Measurements from ENCODE around the gene ACBD3. TPM values are rescaled to one million over a fixed set of nuclear protein-coding genes. Genes with fewer than 3 reads are reported as not detected.

Gene ACBD3
- polyA plus RNA-seq, 4 donors = 16.1 to 42.4 (median 23.4) TPM

GRCh38 chr1:226220473-226221189, 34.1 kb upstream of the ACBD3 start:
- Histone ChIP-seq H3K27ac (ENCODE audit: low read depth in 1 of 3, low read length in 2 of 3) (no peak overlapping the region), H3K36me3 (ENCODE audit: control insufficient read depth in 3 of 3, insufficient read depth in 2 of 3, low read depth in 1 of 3, low read length in 3 of 3) (no peaks in the 10 kb centered on the region), H3K4me3 (ENCODE audit: low read depth in 1 of 3, low read length in 3 of 3) (no peak overlapping the region), H3K27me3 (ENCODE audit: control insufficient read depth in 3 of 3, insufficient read depth in 3 of 3, low read length in 3 of 3) (peaks cover 0 to 18% (median 4%) of the 10 kb centered on the region in 3 donors), H3K9me3 (ENCODE audit: control insufficient read depth in 2 of 2, insufficient read depth in 1 of 2, low read depth in 1 of 2, low read length in 1 of 2) (no peaks in the 10 kb centered on the region), H3K4me1 (ENCODE audit: control insufficient read depth in 3 of 3, insufficient read depth in 2 of 3, low read depth in 1 of 3, low read length in 2 of 3) (no peaks in the 10 kb centered on the region)
- 57 to 69% (median 69%) methylated on average over 11 of the region's 11 CpGs for WGBS, 3 donors
- DNase-seq (no peak), FAIRE-seq (no peak)

- WGBS, 3 donors = 72 to 78% (median 73%) methylated on average over 10 of the region's 10 CpGs
- H3K9me3 ChIP-seq (ENCODE audit: control insufficient read depth in 2 of 2, insufficient read depth in 1 of 2, low read depth in 1 of 2, low read length in 1 of 2) = no peaks in the 10 kb centered on the region
- no peak overlapping the region for H3K4me3 ChIP-seq (ENCODE audit: low read depth in 1 of 3, low read length in 3 of 3)
- no peak for FAIRE-seq
- H3K27ac ChIP-seq (ENCODE audit: low read depth in 1 of 3, low read length in 2 of 3) = no peak overlapping the region
- H3K4me1 ChIP-seq (ENCODE audit: control insufficient read depth in 3 of 3, insufficient read depth in 2 of 3, low read depth in 1 of 3, low read length in 2 of 3) = no peaks in the 10 kb centered on the region
- H3K36me3 ChIP-seq (ENCODE audit: control insufficient read depth in 3 of 3, insufficient read depth in 2 of 3, low read depth in 1 of 3, low read length in 3 of 3) = no peaks in the 10 kb centered on the region
- peak in 1 of 2 donors; percentile 24 for DNase-seq
- no peaks in the 10 kb centered on the region for H3K27me3 ChIP-seq (ENCODE audit: control insufficient read depth in 3 of 3, insufficient read depth in 3 of 3, low read length in 3 of 3)
Measured at GRCh38 chr1:226217273-226217672, 30.7 kb upstream of the ACBD3 start.

GRCh38 chr1:226216056-226216455, 29.5 kb upstream of the ACBD3 start:
- no peaks in the 10 kb centered on the region for H3K36me3 ChIP-seq (ENCODE audit: control insufficient read depth in 3 of 3, insufficient read depth in 2 of 3, low read depth in 1 of 3, low read length in 3 of 3)
- H3K4me3 ChIP-seq (ENCODE audit: low read depth in 1 of 3, low read length in 3 of 3) = no peak overlapping the region
- no peaks in the 10 kb centered on the region for H3K27me3 ChIP-seq (ENCODE audit: control insufficient read depth in 3 of 3, insufficient read depth in 3 of 3, low read length in 3 of 3)
- no peak for DNase-seq
- no peaks in the 10 kb centered on the region for H3K9me3 ChIP-seq (ENCODE audit: control insufficient read depth in 2 of 2, insufficient read depth in 1 of 2, low read depth in 1 of 2, low read length in 1 of 2)
- FAIRE-seq = no peak
- WGBS, 3 donors = 50 to 57% (median 55%) methylated on average over 5 of the region's 5 CpGs
- H3K27ac ChIP-seq (ENCODE audit: low read depth in 1 of 3, low read length in 2 of 3) = no peak overlapping the region
- H3K4me1 ChIP-seq (ENCODE audit: control insufficient read depth in 3 of 3, insufficient read depth in 2 of 3, low read depth in 1 of 3, low read length in 2 of 3) = no peaks in the 10 kb centered on the region

- no peaks in the 10 kb centered on the region for H3K4me1 ChIP-seq (ENCODE audit: control insufficient read depth in 3 of 3, insufficient read depth in 2 of 3, low read depth in 1 of 3, low read length in 2 of 3)
- DNase-seq (no peak), FAIRE-seq (no peak)
- H3K4me3 ChIP-seq (ENCODE audit: low read depth in 1 of 3, low read length in 3 of 3) = no peak overlapping the region
- H3K27me3 ChIP-seq (ENCODE audit: control insufficient read depth in 3 of 3, insufficient read depth in 3 of 3, low read length in 3 of 3) = no peaks in the 10 kb centered on the region
- no peak overlapping the region for H3K27ac ChIP-seq (ENCODE audit: low read depth in 1 of 3, low read length in 2 of 3)
- WGBS, 3 donors = 77 to 84% (median 83%) methylated on average over 5 of the region's 5 CpGs
- no peaks in the 10 kb centered on the region for H3K9me3 ChIP-seq (ENCODE audit: control insufficient read depth in 2 of 2, insufficient read depth in 1 of 2, low read depth in 1 of 2, low read length in 1 of 2)
- no peaks in the 10 kb centered on the region for H3K36me3 ChIP-seq (ENCODE audit: control insufficient read depth in 3 of 3, insufficient read depth in 2 of 3, low read depth in 1 of 3, low read length in 3 of 3)
Measured at GRCh38 chr1:226215239-226215638, 28.7 kb upstream of the ACBD3 start.

- FAIRE-seq (no peak), DNase-seq (no peak)
- no peak overlapping the region for H3K27ac ChIP-seq (ENCODE audit: low read depth in 1 of 3, low read length in 2 of 3)
- H3K4me1 ChIP-seq (ENCODE audit: control insufficient read depth in 3 of 3, insufficient read depth in 2 of 3, low read depth in 1 of 3, low read length in 2 of 3) = no peaks in the 10 kb centered on the region
- H3K36me3 ChIP-seq (ENCODE audit: control insufficient read depth in 3 of 3, insufficient read depth in 2 of 3, low read depth in 1 of 3, low read length in 3 of 3) = no peaks in the 10 kb centered on the region
- H3K27me3 ChIP-seq (ENCODE audit: control insufficient read depth in 3 of 3, insufficient read depth in 3 of 3, low read length in 3 of 3) = no peaks in the 10 kb centered on the region
- WGBS, 3 donors = 84 to 85% (median 85%) methylated on average over 8 of the region's 8 CpGs
- no peaks in the 10 kb centered on the region for H3K9me3 ChIP-seq (ENCODE audit: control insufficient read depth in 2 of 2, insufficient read depth in 1 of 2, low read depth in 1 of 2, low read length in 1 of 2)
- no peak overlapping the region for H3K4me3 ChIP-seq (ENCODE audit: low read depth in 1 of 3, low read length in 3 of 3)
Measured at GRCh38 chr1:226212545-226212944, 26.0 kb upstream of the ACBD3 start.

- Histone ChIP-seq H3K36me3 (ENCODE audit: control insufficient read depth in 3 of 3, insufficient read depth in 2 of 3, low read depth in 1 of 3, low read length in 3 of 3) (no peaks in the 10 kb centered on the region), H3K27me3 (ENCODE audit: control insufficient read depth in 3 of 3, insufficient read depth in 3 of 3, low read length in 3 of 3) (no peaks in the 10 kb centered on the region), H3K4me3 (ENCODE audit: low read depth in 1 of 3, low read length in 3 of 3) (no peak overlapping the region), H3K4me1 (ENCODE audit: control insufficient read depth in 3 of 3, insufficient read depth in 2 of 3, low read depth in 1 of 3, low read length in 2 of 3) (no peaks in the 10 kb centered on the region), H3K9me3 (ENCODE audit: control insufficient read depth in 2 of 2, insufficient read depth in 1 of 2, low read depth in 1 of 2, low read length in 1 of 2) (no peaks in the 10 kb centered on the region), H3K27ac (ENCODE audit: low read depth in 1 of 3, low read length in 2 of 3) (no peak overlapping the region)
- FAIRE-seq (no peak), DNase-seq (no peak)
- 77 to 91% (median 82%) methylated on average over 5 of the region's 5 CpGs for WGBS, 3 donors
Measured at GRCh38 chr1:226211181-226211821, 24.8 kb upstream of the ACBD3 start.

- Histone ChIP-seq H3K27ac (ENCODE audit: low read depth in 1 of 3, low read length in 2 of 3) (no peak overlapping the region), H3K36me3 (ENCODE audit: control insufficient read depth in 3 of 3, insufficient read depth in 2 of 3, low read depth in 1 of 3, low read length in 3 of 3) (no peaks in the 10 kb centered on the region), H3K9me3 (ENCODE audit: control insufficient read depth in 2 of 2, insufficient read depth in 1 of 2, low read depth in 1 of 2, low read length in 1 of 2) (no peaks in the 10 kb centered on the region), H3K27me3 (ENCODE audit: control insufficient read depth in 3 of 3, insufficient read depth in 3 of 3, low read length in 3 of 3) (no peaks in the 10 kb centered on the region), H3K4me3 (ENCODE audit: low read depth in 1 of 3, low read length in 3 of 3) (no peak overlapping the region), H3K4me1 (ENCODE audit: control insufficient read depth in 3 of 3, insufficient read depth in 2 of 3, low read depth in 1 of 3, low read length in 2 of 3) (no peaks in the 10 kb centered on the region)
- DNase-seq (no peak), FAIRE-seq (no peak)
- 74 to 82% (median 77%) methylated on average over 7 of the region's 7 CpGs for WGBS, 3 donors
Measured at GRCh38 chr1:226210571-226211176, 24.1 kb upstream of the ACBD3 start.

GRCh38 chr1:226209307-226210059, 22.9 kb upstream of the ACBD3 start:
- H3K4me3 ChIP-seq (ENCODE audit: low read depth in 1 of 3, low read length in 3 of 3) = no peak overlapping the region
- H3K9me3 ChIP-seq (ENCODE audit: control insufficient read depth in 2 of 2, insufficient read depth in 1 of 2, low read depth in 1 of 2, low read length in 1 of 2) = no peaks in the 10 kb centered on the region
- WGBS, 3 donors = 83 to 86% (median 85%) methylated on average over 17 of the region's 17 CpGs
- H3K27me3 ChIP-seq (ENCODE audit: control insufficient read depth in 3 of 3, insufficient read depth in 3 of 3, low read length in 3 of 3) = no peaks in the 10 kb centered on the region
- FAIRE-seq (no peak), DNase-seq (no peak)
- no peaks in the 10 kb centered on the region for H3K36me3 ChIP-seq (ENCODE audit: control insufficient read depth in 3 of 3, insufficient read depth in 2 of 3, low read depth in 1 of 3, low read length in 3 of 3)
- H3K27ac ChIP-seq (ENCODE audit: low read depth in 1 of 3, low read length in 2 of 3) = no peak overlapping the region
- H3K4me1 ChIP-seq (ENCODE audit: control insufficient read depth in 3 of 3, insufficient read depth in 2 of 3, low read depth in 1 of 3, low read length in 2 of 3) = no peaks in the 10 kb centered on the region

Measured in small intestine (tissue), 7 donors.